HTERT RPE-1 (cell line): Measurements from ENCODE around the gene EPX.

Experiments
- in situ Hi-C: fragments of 300-500 bp; cut with MboI; formaldehyde crosslinking; loops from 4 replicates; pipeline ENCODE4 v1.14.3; 2020; ENCODE audit warnings: low sequenced_read_pairs

Gene EPX

GRCh38 chr17:58224315-58224714 lies 31.8 kb downstream of the EPX start:
- in situ Hi-C loops, result no loop called here

GRCh38 chr17:58227733-58228132 lies 35.2 kb downstream of the EPX start:
- in situ Hi-C loops, result no loop called here

GRCh38 chr17:58228679-58229078 lies 36.2 kb downstream of the EPX start:
- in situ Hi-C loops, result no loop called here

- in situ Hi-C loops, result no loop called here
Observed at GRCh38 chr17:58229384-58229783, 36.9 kb downstream of the EPX start.

- in situ Hi-C loops, result no loop called here
Observed at GRCh38 chr17:58229881-58230280, 37.4 kb downstream of the EPX start.

GRCh38 chr17:58231641-58232040 lies 39.1 kb downstream of the EPX start:
- in situ Hi-C loops, result no loop called here

- in situ Hi-C loops, result no loop called here
Observed at GRCh38 chr17:58232707-58233156, 40.2 kb downstream of the EPX start.

- in situ Hi-C loops, result no loop called here
Observed at GRCh38 chr17:58233543-58233942, 41.0 kb downstream of the EPX start.

GRCh38 chr17:58234512-58234911 lies 42.0 kb downstream of the EPX start:
- in situ Hi-C loops, result no loop called here

- in situ Hi-C loops, result no loop called here
Observed at GRCh38 chr17:58235821-58236220, 43.3 kb downstream of the EPX start.

GRCh38 chr17:58236394-58236793 lies 43.9 kb downstream of the EPX start:
- in situ Hi-C loops, result no loop called here

- in situ Hi-C loops, result no loop called here
Observed at GRCh38 chr17:58238147-58238634, 45.7 kb downstream of the EPX start, which contains the start of gene LPO. LPO (plus strand) TSS chr17:58238584; CDS start chr17:58242980, 4,396 bp downstream.

GRCh38 chr17:58239987-58240386 lies 47.5 kb downstream of the EPX start:
- in situ Hi-C loops, result no loop called here

- in situ Hi-C loops, result no loop called here
Observed at GRCh38 chr17:58242171-58242784, 49.8 kb downstream of the EPX start.

GRCh38 chr17:58244963-58245362 lies 52.4 kb downstream of the EPX start:
- in situ Hi-C loops, result no loop called here

- in situ Hi-C loops, result no loop called here
Observed at GRCh38 chr17:58245428-58246103, 53.0 kb downstream of the EPX start.

- in situ Hi-C loops, result no loop called here
Observed at GRCh38 chr17:58246104-58246740, 53.7 kb downstream of the EPX start.

GRCh38 chr17:58246781-58247180 lies 54.3 kb downstream of the EPX start:
- in situ Hi-C loops, result no loop called here

GRCh38 chr17:58247511-58248363 lies 55.2 kb downstream of the EPX start:
- in situ Hi-C loops, result no loop called here

- in situ Hi-C loops, result no loop called here
Observed at GRCh38 chr17:58248955-58249269, 56.4 kb downstream of the EPX start.
